ENCODE measurements around the gene CNTFR.
A peak's percentile ranks its signal among the peaks of the same experiment; 100 is the strongest.

CNTFR gene

DNA sequence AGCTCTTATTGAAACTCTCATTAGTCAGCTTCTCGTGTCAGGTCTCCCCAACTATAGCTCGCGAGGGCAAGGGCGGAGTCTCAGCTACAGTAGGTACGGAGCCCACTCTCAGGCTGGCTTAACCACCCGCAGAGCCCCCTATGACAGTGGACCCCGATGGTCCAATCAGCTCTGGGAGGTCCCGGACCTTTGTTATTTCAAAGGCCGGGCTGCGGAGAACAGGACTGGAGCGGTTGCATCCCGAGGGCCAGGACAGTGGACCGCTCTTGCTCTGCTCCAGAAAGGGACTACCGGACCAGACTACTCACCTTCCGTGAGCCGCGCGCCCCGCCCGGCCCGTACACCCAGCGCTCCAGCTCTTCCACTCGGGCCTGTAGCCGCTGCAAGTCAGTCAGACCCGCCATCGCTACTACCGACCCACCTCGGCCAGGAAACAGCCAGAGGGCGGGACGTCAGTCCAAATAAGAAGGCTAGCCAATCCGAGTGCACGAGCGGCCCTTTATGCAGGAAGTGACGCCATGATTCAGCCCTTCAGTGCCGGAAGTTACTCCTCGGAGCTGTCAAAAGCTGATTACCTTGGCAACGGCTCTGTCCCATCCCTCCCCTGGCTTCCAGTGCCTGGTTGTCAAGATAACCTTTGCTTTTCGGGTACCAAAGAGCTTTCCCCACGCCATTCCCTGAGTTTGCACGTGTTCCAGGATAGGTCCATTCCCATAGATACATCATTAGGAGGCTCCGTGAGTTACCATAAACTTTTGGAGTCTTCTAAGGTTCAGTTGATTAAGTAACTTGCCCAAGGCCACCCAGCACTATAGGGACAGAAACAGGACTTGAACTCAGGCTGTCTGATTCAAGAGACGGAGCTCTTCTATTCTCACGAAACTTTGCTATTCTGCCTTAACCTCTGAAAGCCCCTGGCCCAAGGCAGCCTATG, 30.8 kb upstream of the CNTFR start, which contains the start of gene DCTN3:
Gene DCTN3, minus strand, starts transcription at position 435 of the 934 bp plus-strand sequence. Its CDS starts 31 bp downstream, at position 404.
- peak; percentile 93 for DNase-seq

DNA sequence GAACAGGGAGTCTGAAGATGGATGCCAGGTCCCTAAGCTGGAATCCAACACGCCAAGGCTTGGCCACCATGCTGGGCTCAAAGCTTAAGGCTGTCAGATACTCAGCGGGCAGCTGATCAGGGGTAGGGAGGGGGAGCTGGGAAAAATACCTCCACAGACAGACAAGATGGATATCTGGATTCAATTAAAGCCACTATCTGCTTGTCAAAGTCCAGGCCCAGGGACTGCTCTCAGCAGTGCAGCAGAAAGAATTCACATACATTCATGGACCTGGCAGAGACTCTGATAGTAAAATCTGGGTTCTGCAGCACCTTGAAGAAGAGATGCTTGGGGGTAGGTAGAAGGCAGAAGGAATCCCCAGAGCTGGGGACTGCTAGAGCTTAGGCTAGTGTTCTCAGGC, 25.6 kb upstream of the CNTFR start:
- no peak for DNase-seq

DNA sequence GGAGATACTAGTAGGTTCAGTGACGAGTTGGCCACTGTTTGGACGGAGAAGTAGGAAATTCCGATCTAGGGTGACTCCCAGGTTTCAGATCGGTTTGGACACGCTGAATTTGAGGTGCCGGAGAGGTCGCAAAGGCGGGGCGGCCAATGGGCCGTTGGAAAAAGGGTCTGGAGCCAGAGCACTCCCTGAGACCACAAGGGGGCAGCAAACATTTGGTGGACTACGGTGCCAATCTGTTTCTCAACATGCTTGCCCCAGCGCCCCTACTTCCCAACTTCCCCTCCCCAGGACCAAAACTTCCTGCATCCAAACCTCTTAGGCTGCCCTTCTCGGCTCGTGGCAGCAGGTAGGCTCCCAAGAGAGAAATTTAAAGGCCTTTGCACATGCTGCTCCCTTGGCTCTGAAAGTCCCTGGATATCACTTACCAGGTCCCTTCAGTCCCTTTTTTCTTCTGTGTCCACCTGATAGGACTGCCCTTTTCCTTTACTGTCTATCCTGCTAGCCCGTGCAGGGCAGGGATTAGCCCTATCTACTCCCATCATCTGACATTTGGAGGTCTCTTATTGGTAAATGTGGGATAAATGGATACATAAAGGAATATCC, 23.4 kb upstream of the CNTFR start:
- DNase-seq = peak; percentile 62

GRCh38 chr9:34611811-34612787, 22.6 kb upstream of the CNTFR start, which contains the start of gene RPP25L:
Gene RPP25L (minus strand): TSS chr9:34612097. CDS start chr9:34611296, 801 bp downstream.
- DNase-seq = peak; percentile 79

DNA sequence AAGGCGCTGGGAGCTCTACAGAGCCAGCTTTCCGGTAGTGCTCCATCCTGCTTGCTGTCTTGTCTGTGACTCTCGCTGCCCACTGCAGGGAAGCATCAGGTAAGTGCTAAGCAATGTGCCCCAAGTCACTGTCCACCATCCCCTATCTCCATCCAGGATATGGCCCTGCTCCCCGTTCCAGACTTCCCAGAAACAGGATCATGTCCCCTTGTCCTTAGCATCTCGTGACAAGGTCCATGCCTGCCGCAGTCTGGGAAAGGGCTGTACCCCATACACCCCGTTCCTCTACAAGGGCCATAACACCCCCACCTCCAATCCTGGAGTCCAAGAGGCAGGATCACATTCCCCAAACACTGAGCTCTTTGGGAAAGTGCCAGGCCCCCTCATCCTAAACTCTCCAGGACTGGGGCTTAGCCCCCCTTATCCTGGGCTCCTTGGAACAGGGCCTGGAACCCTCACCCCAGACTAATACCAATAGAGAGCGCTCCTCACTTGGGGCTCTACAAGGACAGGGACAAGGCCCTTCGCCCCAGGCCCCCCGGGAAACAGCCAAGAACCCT, 21.8 kb upstream of the CNTFR start:
- no peak for DNase-seq

DNA sequence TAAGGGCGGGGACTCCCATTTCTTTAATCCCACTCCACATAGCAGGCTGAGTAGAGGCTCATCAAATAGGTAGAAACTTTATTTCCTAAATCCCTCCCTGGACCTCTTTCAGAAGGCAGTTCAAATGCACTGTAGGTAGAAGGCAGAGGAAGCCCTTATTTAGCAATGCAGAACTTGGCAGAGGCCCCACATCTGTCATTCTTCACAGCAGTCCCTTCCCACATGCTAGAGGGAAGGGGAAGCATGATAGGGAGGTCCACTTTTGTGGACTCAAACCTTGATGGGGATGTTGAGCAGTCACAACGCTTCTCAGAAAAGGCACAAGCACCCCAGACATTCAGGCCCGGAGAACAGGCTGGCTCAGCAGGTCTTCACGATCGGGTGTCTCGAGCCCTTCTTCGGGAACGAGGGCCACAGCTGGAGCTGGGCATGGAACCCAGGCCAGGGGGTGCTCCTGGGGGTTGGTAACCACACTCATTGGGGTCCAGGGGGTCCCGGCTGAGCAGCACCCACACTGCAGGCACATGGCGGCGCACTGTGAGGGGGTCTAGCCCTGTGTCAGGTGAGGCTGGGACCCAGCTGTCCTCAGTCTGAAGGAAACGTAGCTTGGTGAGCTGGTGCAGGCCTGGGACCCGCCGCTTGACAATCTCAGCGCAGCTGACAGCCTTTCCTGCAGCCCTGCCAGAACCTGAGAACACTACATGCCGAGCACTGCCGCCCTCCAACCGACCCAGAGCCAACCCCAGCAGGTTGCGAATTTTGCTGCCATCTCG, 21.1 kb upstream of the CNTFR start:
- no peak for DNase-seq

DNA sequence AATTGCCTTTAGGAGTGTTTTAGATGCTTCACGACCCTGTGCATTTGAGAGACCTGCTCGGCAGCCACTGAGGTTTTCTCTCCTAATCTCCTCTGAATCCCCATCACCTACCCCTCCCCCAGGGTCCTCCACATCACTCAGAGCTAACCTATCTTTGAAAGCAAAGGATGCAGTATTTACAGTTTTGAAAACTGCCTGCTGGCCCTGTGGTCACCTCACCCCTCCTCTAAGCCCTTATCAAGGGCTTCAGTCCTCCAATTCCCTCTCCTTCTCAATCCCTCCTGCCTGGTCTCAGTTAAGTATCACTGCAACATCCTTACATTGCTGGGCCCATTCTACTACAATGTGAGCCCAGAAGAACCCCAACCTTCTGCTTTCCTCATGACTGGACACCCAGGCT, 17.8 kb upstream of the CNTFR start:
- no peak for DNase-seq

GRCh38 chr9:34606905-34607304, 17.4 kb upstream of the CNTFR start:
- DNase-seq = no peak

DNA sequence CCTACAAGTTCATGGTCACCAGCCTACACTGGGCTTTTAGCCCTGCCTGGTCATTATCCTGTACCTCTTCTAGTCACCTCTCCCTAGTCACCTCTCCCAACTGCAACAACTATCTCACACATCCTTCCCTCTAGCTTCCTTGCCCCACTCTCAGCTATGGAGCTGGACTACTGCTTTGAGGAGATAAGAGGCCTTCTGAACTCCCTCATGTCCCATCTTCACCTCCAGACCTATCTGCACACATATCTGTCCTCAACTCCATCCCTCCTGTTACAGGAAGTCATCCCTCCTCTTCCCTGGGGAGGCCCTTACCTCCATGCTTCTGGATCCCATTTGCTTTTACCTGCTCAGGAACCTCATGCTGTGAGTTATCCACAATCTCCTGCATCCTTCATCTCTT, 16.7 kb upstream of the CNTFR start:
- DNase-seq = no peak

- peak; percentile 76 for DNase-seq
Measured at GRCh38 chr9:34603610-34604231, 14.2 kb upstream of the CNTFR start.

- no peak for DNase-seq
Measured at GRCh38 chr9:34601937-34602573, 12.5 kb upstream of the CNTFR start.

DNA sequence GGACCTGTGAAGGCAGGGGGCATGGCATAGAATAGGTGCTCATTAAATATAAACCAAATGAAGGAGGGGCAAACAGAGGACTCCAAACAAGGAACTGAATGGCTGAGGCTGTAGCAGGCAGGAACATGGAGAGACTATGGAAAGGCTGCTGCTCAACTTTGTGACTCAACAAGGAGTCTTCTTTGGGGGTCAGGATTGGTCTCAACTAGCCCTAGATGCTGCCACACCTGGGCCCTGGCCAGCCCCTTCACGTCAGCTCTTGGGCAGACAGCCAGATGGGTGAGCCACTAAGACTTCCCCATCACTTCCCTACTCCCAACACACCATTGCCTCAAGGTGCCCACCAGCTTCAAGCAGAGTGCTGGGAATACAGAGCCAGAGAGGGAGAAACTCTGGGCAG, 11.4 kb upstream of the CNTFR start:
- DNase-seq = no peak

GRCh38 chr9:34599546-34599945, 10.0 kb upstream of the CNTFR start:
- no peak for DNase-seq

GRCh38 chr9:34594177-34594576, 4.7 kb upstream of the CNTFR start:
- DNase-seq = no peak

- no peak for DNase-seq
Measured at GRCh38 chr9:34592895-34593601, 3.5 kb upstream of the CNTFR start.

DNA sequence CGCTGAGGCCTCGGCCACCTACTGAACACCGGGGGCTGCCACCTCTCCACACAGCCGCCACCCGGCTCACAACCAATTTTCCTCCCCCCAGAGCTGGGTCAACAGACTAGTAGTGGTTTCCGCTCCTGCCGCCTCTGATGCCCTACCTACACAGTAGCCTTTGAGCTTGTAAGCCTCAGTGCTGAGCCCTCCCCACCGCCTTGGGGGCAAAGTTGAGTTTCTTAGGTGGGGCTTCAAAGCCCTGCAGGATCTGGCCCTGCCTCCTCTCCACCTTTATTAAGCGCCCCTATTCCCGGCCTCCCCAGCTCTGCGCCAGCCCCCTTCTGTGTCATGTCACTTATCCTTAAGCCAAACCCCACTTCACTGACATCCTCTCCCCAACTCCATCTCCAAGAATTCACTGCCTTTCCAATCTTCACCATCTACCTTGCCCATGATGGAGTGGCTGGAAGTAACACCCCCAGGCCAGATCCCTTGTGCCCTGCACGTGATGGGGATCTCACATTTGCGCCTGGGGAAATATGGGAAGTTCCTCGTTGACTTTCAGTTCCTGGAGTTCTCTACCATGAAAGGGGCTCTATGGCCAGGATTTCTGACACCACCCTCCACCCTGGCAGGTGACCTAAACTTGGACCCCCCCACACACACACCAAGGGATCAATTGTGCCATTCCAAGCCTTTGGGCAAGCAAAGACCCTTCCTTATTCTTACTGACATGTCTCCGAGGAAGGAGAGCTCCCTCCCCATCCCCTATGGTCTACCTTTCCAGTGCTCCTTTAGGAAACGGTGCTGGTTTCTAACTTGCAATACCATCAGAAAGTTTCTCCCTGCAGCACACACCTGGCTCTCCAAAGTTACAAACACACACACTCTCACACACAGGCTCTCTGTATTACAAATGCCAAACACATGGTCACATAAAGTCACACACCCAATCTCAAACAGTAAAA, 2.7 kb upstream of the CNTFR start:
- DNase-seq = no peak

DNA sequence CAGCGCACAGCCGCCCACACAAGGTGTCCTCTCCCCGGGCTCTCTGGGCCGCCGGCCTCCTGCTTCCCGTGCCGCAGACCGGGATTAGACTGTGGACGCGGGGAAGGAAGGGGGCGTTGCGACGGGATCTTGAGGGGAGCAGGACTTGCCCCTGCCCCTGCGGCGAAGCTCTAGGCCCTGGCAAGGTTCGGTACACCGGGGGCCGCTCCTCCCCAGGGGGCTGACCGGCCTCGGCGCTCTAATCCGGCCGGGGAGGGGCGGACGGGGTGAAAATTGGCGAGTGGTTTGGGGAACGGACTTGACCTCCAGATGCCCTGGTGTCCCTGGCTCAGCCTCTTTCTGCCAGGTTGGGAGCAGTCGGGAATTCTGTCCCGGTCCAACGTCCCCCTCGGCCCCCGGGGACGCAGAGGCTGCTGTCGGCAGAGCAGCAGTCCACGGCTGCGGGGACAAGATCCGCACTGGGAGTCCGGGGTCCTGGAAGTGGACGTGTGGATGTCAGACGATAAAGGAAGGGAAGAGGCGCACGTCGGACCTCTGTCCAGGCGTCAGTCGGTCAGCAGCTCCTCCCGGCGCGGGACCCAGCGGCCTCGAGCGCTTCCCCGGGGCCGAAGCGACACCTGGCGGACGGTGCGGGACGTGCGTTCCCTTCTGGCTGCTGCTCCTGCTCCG, 1.9 kb upstream of the CNTFR start:
- DNase-seq = peak; percentile 75
